ENCODE data around the gene ELMO1. TPM values are rescaled to one million over a fixed set of nuclear protein-coding genes. Genes with fewer than 3 reads are reported as not detected.

The ELMO1 gene
- total and polyA plus RNA-seq, 10 of the 15 experiments (the other 5 are each of a cell fraction or from before 2014, with no cell fraction given): 22.6 to 85.9 (median 56.6) TPM

- CTCF ChIA-PET: no interaction called here
- RAD21 ChIA-PET (ENCODE audit: unreplicated experiment): no interaction called here
- no peaks in the 10 kb centered on the region for H3K36me3 ChIP-seq (ENCODE audit: control insufficient read depth in 2 of 2, insufficient read depth in 2 of 2, low read length in 1 of 2)
- FAIRE-seq: no peak
- no peak overlapping the region for H2AFZ ChIP-seq (ENCODE audit: control insufficient read depth, low read depth, low read length)
- H4K20me1 ChIP-seq (ENCODE audit: control insufficient read depth, insufficient read depth): no peaks in the 10 kb centered on the region
- POLR2A ChIA-PET: no interaction called here
- WGBS (ENCODE audit: insufficient coverage, insufficient replicate concordance, low lambda C conversion rate, missing lambda C conversion rate): 23% methylated on average over 1 of the region's 1 CpG
- H3K27me3 ChIP-seq (replicated peaks in 1 of 2; ENCODE audit: control insufficient read depth in 2 of 2, insufficient read depth in 2 of 2, low read length in 1 of 2): no peaks in the 10 kb centered on the region
- SMC1A ChIA-PET (ENCODE audit: uncharacterized antibody, unreplicated experiment): no interaction called here
- H3K9ac ChIP-seq (ENCODE audit: control insufficient read depth, insufficient read depth, low read length): no peak overlapping the region
- no peak overlapping the region for H3K4me3 ChIP-seq
- ATAC-seq: no peak
- H3K79me2 ChIP-seq (ENCODE audit: control insufficient read depth, insufficient read depth, low read length): no peaks in the 10 kb centered on the region
- no TSS peak for BruUV-seq (replicated peaks)
- intact Hi-C loops (cut with micrococcal nuclease; ENCODE audit: unreplicated experiment): no loop called here
- no peak for DNase-seq (ENCODE audit: low read depth, low spot score)
- in situ Hi-C loops (cut with MboI): no loop called here
- no peak overlapping the region for H3K27ac ChIP-seq (ENCODE audit: control insufficient read depth, insufficient read depth)
- H3K4me1 ChIP-seq (ENCODE audit: control insufficient read depth, insufficient read depth, low read length): peaks cover 4% of the 10 kb centered on the region; the same call in 1 of the 2 replicates
- H3K9me3 ChIP-seq (replicated peaks; ENCODE audit: control insufficient read depth, insufficient read depth, low read length): peaks cover 2% of the 10 kb centered on the region; the same call in 1 of the 3 replicates
- no peak overlapping the region for H3K4me2 ChIP-seq (ENCODE audit: control insufficient read depth, insufficient read depth)
- TF ChIP-seq SP1 (IDR thresholded peaks at IDR 0.05; ENCODE audit: low read depth, low read length) (no peak), HDAC2 (IDR thresholded peaks at IDR 0.05) (no peak), SUPT20H (IDR thresholded peaks at IDR 0.05; ENCODE audit: borderline replicate concordance, control insufficient read depth, low read depth, low read length) (no peak), BCL11A (IDR thresholded peaks at IDR 0.05; ENCODE audit: low read depth, low read length) (no peak), FOXK2 (IDR thresholded peaks at IDR 0.05) (no peak), POLR2AphosphoS5 (IDR thresholded peaks at IDR 0.05; ENCODE audit: low read length) (no peak), PRDM15 (CRISPR knock-in tag; IDR thresholded peaks at IDR 0.05) (no peak), MXI1 (IDR thresholded peaks at IDR 0.05; ENCODE audit: low read depth, low read length) (no peak), IKZF2 (IDR thresholded peaks at IDR 0.05) (no peak), POLR2A (IDR thresholded peaks at IDR 0.05; ENCODE audit: low read depth, low read length) (no peak), REST (IDR thresholded peaks at IDR 0.05; ENCODE audit: low read depth, low read length) (no peak), NFYA (IDR thresholded peaks at IDR 0.05; ENCODE audit: borderline replicate concordance, low read depth, low read length) (no peak), NRF1 (conservative IDR thresholded peaks at IDR 0.05; ENCODE audit: low read depth, low read length) (no peak), WRNIP1 (IDR thresholded peaks at IDR 0.05; ENCODE audit: borderline replicate concordance, low read depth, low read length) (no peak)
- TF ChIP-seq, protein P1, sequence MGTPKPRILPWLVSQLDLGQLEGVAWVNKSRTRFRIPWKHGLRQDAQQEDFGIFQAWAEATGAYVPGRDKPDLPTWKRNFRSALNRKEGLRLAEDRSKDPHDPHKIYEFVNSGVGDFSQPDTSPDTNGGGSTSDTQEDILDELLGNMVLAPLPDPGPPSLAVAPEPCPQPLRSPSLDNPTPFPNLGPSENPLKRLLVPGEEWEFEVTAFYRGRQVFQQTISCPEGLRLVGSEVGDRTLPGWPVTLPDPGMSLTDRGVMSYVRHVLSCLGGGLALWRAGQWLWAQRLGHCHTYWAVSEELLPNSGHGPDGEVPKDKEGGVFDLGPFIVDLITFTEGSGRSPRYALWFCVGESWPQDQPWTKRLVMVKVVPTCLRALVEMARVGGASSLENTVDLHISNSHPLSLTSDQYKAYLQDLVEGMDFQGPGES (IDR thresholded peaks at IDR 0.05): no peak
- TF ChIP-seq, protein P2, sequence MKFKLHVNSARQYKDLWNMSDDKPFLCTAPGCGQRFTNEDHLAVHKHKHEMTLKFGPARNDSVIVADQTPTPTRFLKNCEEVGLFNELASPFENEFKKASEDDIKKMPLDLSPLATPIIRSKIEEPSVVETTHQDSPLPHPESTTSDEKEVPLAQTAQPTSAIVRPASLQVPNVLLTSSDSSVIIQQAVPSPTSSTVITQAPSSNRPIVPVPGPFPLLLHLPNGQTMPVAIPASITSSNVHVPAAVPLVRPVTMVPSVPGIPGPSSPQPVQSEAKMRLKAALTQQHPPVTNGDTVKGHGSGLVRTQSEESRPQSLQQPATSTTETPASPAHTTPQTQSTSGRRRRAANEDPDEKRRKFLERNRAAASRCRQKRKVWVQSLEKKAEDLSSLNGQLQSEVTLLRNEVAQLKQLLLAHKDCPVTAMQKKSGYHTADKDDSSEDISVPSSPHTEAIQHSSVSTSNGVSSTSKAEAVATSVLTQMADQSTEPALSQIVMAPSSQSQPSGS (IDR thresholded peaks at IDR 0.05; ENCODE audit: low read length): no peak
Observed at GRCh38 chr7:37415629-37416028, 33.0 kb downstream of the ELMO1 start.

Data from GM12878 (cell line).